WTC11 (cell line): ENCODE measurements around the gene DDX11. TPM values are rescaled to one million over a fixed set of nuclear protein-coding genes. Genes with fewer than 3 reads are reported as not detected.
A peak's percentile ranks its signal among the peaks of the same experiment; 100 is the strongest.
"Not testable (repeated sequence)": the region's sequence is repeated elsewhere in the genome, so short reads cannot be mapped to it uniquely, and the experiment has no call there.

ENCODE experiments used
- ATAC-seq: fragments of 200-7000 bp; cut with Tn5 transposase; 2 replicates; pipeline ENCODE4 v1.10.0; 2021; ENCODE audit warnings: mild to moderate bottlenecking, moderate library complexity
- CTCF ChIA-PET: fragments of 300-600 bp; sonication (Branson Sonifier 250); formaldehyde crosslinking; loops from one replicate; lab custom pipeline; 2021; ENCODE audit warnings: antibody characterized with exemption; lab: Charles Lee
- POLR2A ChIA-PET: fragments of 350-600 bp; sonication (Branson Sonifier 250); formaldehyde crosslinking; loops from one replicate; lab custom pipeline; 2021; ENCODE audit warnings: antibody characterized with exemption; lab: Charles Lee
- DNase-seq: peaks from one replicate; pipeline ENCODE4 v3.0.0; 2021; ENCODE audit warnings: low spot score
- H3K27ac Mint-ChIP-seq: 2 replicates; pipeline ENCODE4 v1.8.0; 2021; ENCODE audit warnings: mixed read lengths
- H3K27me3 Mint-ChIP-seq: 2 replicates; pipeline ENCODE4 v1.8.0; 2021; ENCODE audit warnings: low read depth, mild to moderate bottlenecking, moderate library complexity, mixed read lengths
- H3K36me3 Mint-ChIP-seq: 2 replicates; pipeline ENCODE4 v1.8.0; 2021; ENCODE audit warnings: mixed read lengths
- H3K4me1 Mint-ChIP-seq: 2 replicates; pipeline ENCODE4 v1.8.0; 2022; ENCODE audit warnings: mixed read lengths
- H3K4me3 Mint-ChIP-seq: 2 replicates; pipeline ENCODE4 v1.8.0; 2021; ENCODE audit warnings: mild to moderate bottlenecking, moderate library complexity, mixed read lengths
- H3K9me3 Mint-ChIP-seq: 2 replicates; pipeline ENCODE4 v1.8.0; 2021; ENCODE audit warnings: mixed read lengths
- AR ChIP-seq: fragments of 250-450 bp; sonication (Bioruptor Pico); IDR thresholded peaks from 2 replicates; pipeline ENCODE4 v1.9.0; 2021; ENCODE audit warnings: mild to moderate bottlenecking
- CREB1 ChIP-seq: sonication (generic); formaldehyde crosslinking; IDR thresholded peaks from 2 replicates; pipeline ENCODE4 v1.8.0; 2023; ENCODE audit warnings: mild to moderate bottlenecking, missing genetic modification reagents
- CTCF ChIP-seq: fragments of 200-600 bp; IDR thresholded peaks from 2 replicates; pipeline ENCODE4 v1.8.0; 2022; ENCODE audit warnings: antibody characterized with exemption
- E2F1 ChIP-seq: sonication (generic); formaldehyde crosslinking; IDR thresholded peaks from 2 replicates; pipeline ENCODE4 v1.8.0; 2022; ENCODE audit warnings: mild to moderate bottlenecking, missing genetic modification reagents
- ELF4 ChIP-seq: sonication (generic); formaldehyde crosslinking; IDR thresholded peaks from 2 replicates; pipeline ENCODE4 v1.8.1; 2022; ENCODE audit warnings: low read depth, mild to moderate bottlenecking, moderate library complexity, missing genetic modification reagents
- EMX1 ChIP-seq: fragments of 250-450 bp; sonication (Bioruptor Pico); IDR thresholded peaks from 2 replicates; pipeline ENCODE4 v1.8.0; 2021; ENCODE audit warnings: mild to moderate bottlenecking
- GABPB1 ChIP-seq: sonication (generic); formaldehyde crosslinking; IDR thresholded peaks from 2 replicates; pipeline ENCODE4 v1.8.1; 2023; ENCODE audit warnings: mild to moderate bottlenecking, missing genetic modification reagents
- GRHL2 ChIP-seq: fragments of 250-450 bp; sonication (Bioruptor Pico); IDR thresholded peaks from 2 replicates; pipeline ENCODE4 v1.8.0; 2022; ENCODE audit warnings: mild to moderate bottlenecking, moderate library complexity; ENCODE audit not compliant: insufficient replicate concordance, severe bottlenecking
- HMGA2 ChIP-seq: fragments of 250-450 bp; sonication (Bioruptor Pico); IDR thresholded peaks from 2 replicates; pipeline ENCODE4 v1.4.0; 2021; ENCODE audit warnings: mild to moderate bottlenecking, moderate library complexity
- KAT7 ChIP-seq: sonication (generic); formaldehyde crosslinking; IDR thresholded peaks from 2 replicates; pipeline ENCODE4 v1.8.1; 2023; ENCODE audit warnings: missing genetic modification reagents, mild to moderate bottlenecking, borderline replicate concordance
- MYBL2 ChIP-seq: sonication (generic); formaldehyde crosslinking; IDR thresholded peaks from 2 replicates; pipeline ENCODE4 v1.8.1; 2023; ENCODE audit warnings: mild to moderate bottlenecking, moderate library complexity, missing genetic modification reagents
- NFYB ChIP-seq: sonication (generic); formaldehyde crosslinking; conservative IDR thresholded peaks from 2 replicates; pipeline ENCODE4 v1.8.0; 2022; ENCODE audit warnings: low read depth, missing genetic modification reagents
- NR2C2 ChIP-seq: sonication (generic); formaldehyde crosslinking; IDR thresholded peaks from 2 replicates; pipeline ENCODE4 v1.8.0; 2022; ENCODE audit warnings: mild to moderate bottlenecking, missing genetic modification reagents
- PREB ChIP-seq: sonication (generic); formaldehyde crosslinking; IDR thresholded peaks from 2 replicates; pipeline ENCODE4 v1.8.1; 2022; ENCODE audit warnings: mild to moderate bottlenecking, missing genetic modification reagents, moderate library complexity, borderline replicate concordance
- RELA ChIP-seq: sonication (generic); formaldehyde crosslinking; IDR thresholded peaks from 2 replicates; pipeline ENCODE4 v1.8.1; 2022; ENCODE audit warnings: missing genetic modification reagents, mild to moderate bottlenecking, borderline replicate concordance
- RORB ChIP-seq: fragments of 250-450 bp; sonication (Bioruptor Pico); IDR thresholded peaks from 2 replicates; pipeline ENCODE4 v1.9.0; 2021; ENCODE audit warnings: mild to moderate bottlenecking
- SMAD3 ChIP-seq: sonication (generic); formaldehyde crosslinking; IDR thresholded peaks from 2 replicates; pipeline ENCODE4 v1.8.0; 2022; ENCODE audit warnings: missing genetic modification reagents, mild to moderate bottlenecking, borderline replicate concordance
- SP1 ChIP-seq: sonication (generic); formaldehyde crosslinking; conservative IDR thresholded peaks from 2 replicates; pipeline ENCODE4 v1.8.1; 2022; ENCODE audit warnings: missing genetic modification reagents
- TCF7 ChIP-seq: sonication (generic); formaldehyde crosslinking; IDR thresholded peaks from 2 replicates; pipeline ENCODE4 v1.8.0; 2022; ENCODE audit warnings: mild to moderate bottlenecking, low read depth, missing genetic modification reagents, moderate library complexity
- ZMAT4 ChIP-seq: fragments of 250-450 bp; sonication (Bioruptor Pico); IDR thresholded peaks from 2 replicates; pipeline ENCODE4 v1.9.0; 2021; ENCODE audit warnings: mild to moderate bottlenecking
- ZNF138 ChIP-seq: sonication (generic); formaldehyde crosslinking; conservative IDR thresholded peaks from 2 replicates; pipeline ENCODE4 v1.8.1; 2022; ENCODE audit warnings: mild to moderate bottlenecking, moderate library complexity, missing genetic modification reagents
- ZNF219 ChIP-seq: sonication (generic); formaldehyde crosslinking; IDR thresholded peaks from 2 replicates; pipeline ENCODE4 v1.8.0; 2023; ENCODE audit warnings: missing genetic modification reagents, mild to moderate bottlenecking, borderline replicate concordance
- ZNF416 ChIP-seq: fragments of 250-450 bp; sonication (Bioruptor Pico); IDR thresholded peaks from 2 replicates; pipeline ENCODE4 v1.9.0; 2021; ENCODE audit warnings: mild to moderate bottlenecking, inconsistent platforms
- ZNF671 ChIP-seq: fragments of 250-450 bp; sonication (Bioruptor Pico); IDR thresholded peaks from 2 replicates; pipeline ENCODE4 v1.8.0; 2021; ENCODE audit warnings: mild to moderate bottlenecking
- total RNA-seq: library from RNA; stranded (reverse); gene quantifications from 3 replicates; pipeline ENCODE4 v1.2.3, GENCODE V29; 2021

The DDX11 gene
- total RNA-seq, 1 experiment from 2014 or later: 219 TPM

- no peak for TF ChIP-seq AR
- no peak for TF ChIP-seq PREB
- TF ChIP-seq NFYB (CRISPR knock-in tag): no peak
- no peak for TF ChIP-seq MYBL2 (CRISPR knock-in tag)
- no peak for TF ChIP-seq ZNF416
- no peak for TF ChIP-seq KAT7 (CRISPR knock-in tag)
- no peak for TF ChIP-seq CREB1 (CRISPR knock-in tag)
- TF ChIP-seq ZNF219 (CRISPR knock-in tag): no peak
- TF ChIP-seq ZNF138 (CRISPR knock-in tag): no peak
- TF ChIP-seq SP1 (CRISPR knock-in tag): no peak
Measured at GRCh38 chr12:31105668-31106067, 32.0 kb downstream of the DDX11 start (continued).

GRCh38 chr12:31106101-31106803, 32.6 kb downstream of the DDX11 start:
- no peaks in the 10 kb centered on the region for H3K9me3 Mint-ChIP-seq
- ATAC-seq (peak; percentile 9; the same call in 1 of the 2 replicates), DNase-seq (no peak)
- no peak overlapping the region for H3K4me3 Mint-ChIP-seq
- TF ChIP-seq GRHL2 (CRISPR knock-in tag): no peak
- no peak for TF ChIP-seq RELA (CRISPR knock-in tag)
- TF ChIP-seq CTCF: no peak
- no peak for TF ChIP-seq RORB (CRISPR knock-in tag)
- TF ChIP-seq NR2C2 (CRISPR knock-in tag): no peak
- TF ChIP-seq TCF7: no peak
- TF ChIP-seq ZMAT4: no peak
- TF ChIP-seq ZNF416: no peak
- TF ChIP-seq PREB: no peak
- no peak for TF ChIP-seq GABPB1 (CRISPR knock-in tag)
- no peak for TF ChIP-seq HMGA2 (CRISPR knock-in tag)
- no peak for TF ChIP-seq SMAD3 (CRISPR knock-in tag)
- no peak for TF ChIP-seq ELF4 (CRISPR knock-in tag)
- TF ChIP-seq E2F1 (CRISPR knock-in tag): no peak
- no peak for TF ChIP-seq EMX1 (CRISPR knock-in tag)
- no peak for TF ChIP-seq ZNF671 (CRISPR knock-in tag)
- CTCF ChIA-PET: no interaction called here
- H3K4me1 Mint-ChIP-seq: peaks cover 2% of the 10 kb centered on the region; the same call in 1 of the 2 replicates
- H3K27me3 Mint-ChIP-seq: no peaks in the 10 kb centered on the region
- POLR2A ChIA-PET: no interaction called here
- peaks cover 18% of the 10 kb centered on the region for H3K36me3 Mint-ChIP-seq
- H3K27ac Mint-ChIP-seq: no peak overlapping the region

- CTCF ChIA-PET, H3K9me3 Mint-ChIP-seq, POLR2A ChIA-PET, H3K36me3 Mint-ChIP-seq, DNase-seq, ATAC-seq, H3K27ac Mint-ChIP-seq, H3K4me3 Mint-ChIP-seq, H3K4me1 Mint-ChIP-seq, H3K27me3 Mint-ChIP-seq: not testable (repeated sequence)
Measured at GRCh38 chr12:31109773-31110172, 36.1 kb downstream of the DDX11 start.

GRCh38 chr12:31110263-31110662, 36.6 kb downstream of the DDX11 start:
- DNase-seq, CTCF ChIA-PET, H3K27ac Mint-ChIP-seq, H3K36me3 Mint-ChIP-seq, ATAC-seq, H3K4me1 Mint-ChIP-seq, POLR2A ChIA-PET, H3K27me3 Mint-ChIP-seq, H3K9me3 Mint-ChIP-seq, H3K4me3 Mint-ChIP-seq: not testable (repeated sequence)
